Lower lobe of right lung (tissue), 2 donors: ENCODE data around the gene TRMU. TPM values are rescaled to one million over a fixed set of nuclear protein-coding genes. Genes with fewer than 3 reads are reported as not detected.

ENCODE experiments used
- ATAC-seq, 2 donors: fragments of 200-7000 bp; cut with Tn5 transposase; one replicate each; pipeline ENCODE4 v1.9.1; 2020 to 2022; ENCODE audit warnings: mild to moderate bottlenecking in 2 of 2, moderate library complexity in 2 of 2
- DNase-seq: peaks from one replicate; pipeline ENCODE4 v3.0.0-alpha.2; 2020
- H3K27ac ChIP-seq: fragments of 200-600 bp; one replicate; pipeline ENCODE4 v1.8.0; 2022
- H3K27me3 ChIP-seq: fragments of 200-600 bp; one replicate; pipeline ENCODE4 v1.8.0; 2022; ENCODE audit warnings: low read depth
- H3K36me3 ChIP-seq: fragments of 200-600 bp; one replicate; pipeline ENCODE4 v1.8.0; 2022; ENCODE audit warnings: mild to moderate bottlenecking
- H3K4me1 ChIP-seq: fragments of 200-600 bp; one replicate; pipeline ENCODE4 v1.8.0; 2022
- H3K4me3 ChIP-seq: fragments of 200-600 bp; one replicate; pipeline ENCODE4 v1.8.0; 2022; ENCODE audit warnings: mild to moderate bottlenecking
- H3K9me3 ChIP-seq: fragments of 200-600 bp; one replicate; pipeline ENCODE4 v1.8.0; 2022
- CTCF ChIP-seq: fragments of 200-600 bp; IDR thresholded peaks from one replicate; pipeline ENCODE4 v1.8.0; 2022; ENCODE audit warnings: antibody characterized with exemption, mild to moderate bottlenecking
- intact Hi-C: fragments of 100-400 bp; cut with DNase I; formaldehyde crosslinking; loops from one replicate; pipeline ENCODE4 v1.11.0; 2022
- total RNA-seq: library from RNA; stranded (reverse); fragmentation: NEBNext Ultra II Directional; extraction: Animal tissue kit (Norgen Biotek cat#: 25700); gene quantifications from one replicate; pipeline ENCODE4 v1.2.1, GENCODE V29; 2021
- donor health status: DM: no; HTN: yes; CAD: no; lungs with severe emphysema.

TRMU gene
- total RNA-seq, 1 donor from 2014 or later: 33.5 TPM

- Histone ChIP-seq H3K27me3 (no peaks in the 10 kb centered on the region), H3K4me3 (no peak overlapping the region), H3K27ac (no peak overlapping the region), H3K4me1 (no peaks in the 10 kb centered on the region), H3K36me3 (peaks cover 10% of the 10 kb centered on the region), H3K9me3 (no peaks in the 10 kb centered on the region)
- no peak for TF ChIP-seq CTCF
- no peak for ATAC-seq
- no peak for DNase-seq
- intact Hi-C loops: no loop called here
These were observed 54.7 kb downstream of the TRMU start for GRCh38 chr22:46390105-46390651.

GRCh38 chr22:46390652-46391301, 55.3 kb downstream of the TRMU start:
- no peak for DNase-seq
- Histone ChIP-seq H3K4me1 (no peaks in the 10 kb centered on the region), H3K4me3 (no peak overlapping the region), H3K9me3 (no peaks in the 10 kb centered on the region), H3K36me3 (peaks cover 9% of the 10 kb centered on the region), H3K27ac (no peak overlapping the region), H3K27me3 (no peaks in the 10 kb centered on the region)
- intact Hi-C loops: no loop called here
- no peak for TF ChIP-seq CTCF
- ATAC-seq: peak; percentile 13 to 55

- no peak for ATAC-seq
- Histone ChIP-seq H3K36me3 (peaks cover 9% of the 10 kb centered on the region), H3K4me3 (no peak overlapping the region), H3K9me3 (no peaks in the 10 kb centered on the region), H3K27ac (no peak overlapping the region), H3K27me3 (no peaks in the 10 kb centered on the region), H3K4me1 (no peaks in the 10 kb centered on the region)
- DNase-seq: no peak
- intact Hi-C loops: no loop called here
- no peak for TF ChIP-seq CTCF
These were observed 56.1 kb downstream of the TRMU start for GRCh38 chr22:46391486-46392136.

- Histone ChIP-seq H3K9me3 (no peaks in the 10 kb centered on the region), H3K36me3 (peaks cover 9% of the 10 kb centered on the region), H3K4me1 (no peaks in the 10 kb centered on the region), H3K27ac (no peak overlapping the region), H3K27me3 (no peaks in the 10 kb centered on the region), H3K4me3 (no peak overlapping the region)
- no peak for DNase-seq
- TF ChIP-seq CTCF: no peak
- intact Hi-C loops: no loop called here
- no peak for ATAC-seq
These were observed 56.8 kb downstream of the TRMU start for GRCh38 chr22:46392137-46392844.

- H3K9me3 ChIP-seq: no peaks in the 10 kb centered on the region
- no peak for TF ChIP-seq CTCF
- no peak for ATAC-seq
- no peak for DNase-seq
- H3K27me3 ChIP-seq: no peaks in the 10 kb centered on the region
- no peak overlapping the region for H3K4me3 ChIP-seq
- H3K36me3 ChIP-seq: peaks cover 4% of the 10 kb centered on the region
- H3K4me1 ChIP-seq: no peaks in the 10 kb centered on the region
- no peak overlapping the region for H3K27ac ChIP-seq
- intact Hi-C loops: no loop called here
These were observed 58.4 kb downstream of the TRMU start for GRCh38 chr22:46393873-46394272.
